MG63 (cell line): ENCODE results near the gene RNF26. TPM values are rescaled to one million over a fixed set of nuclear protein-coding genes. Genes with fewer than 3 reads are reported as not detected.
A peak's percentile ranks its signal among the peaks of the same experiment; 100 is the strongest.

Experiments used
- DNase-seq: peaks from one replicate; pipeline ENCODE4 v3.0.0-alpha.2; 2020
- H3K27me3 ChIP-seq: fragments of 250-450 bp; sonication (Bioruptor Pico); 2 replicates; pipeline ENCODE4 v1.5.1; 2020; ENCODE audit warnings: mild to moderate bottlenecking, moderate library complexity
- H3K36me3 ChIP-seq: fragments of 250-450 bp; sonication (Bioruptor Pico); 2 replicates; pipeline ENCODE4 v1.5.1; 2020; ENCODE audit warnings: mild to moderate bottlenecking, moderate library complexity
- H3K4me3 ChIP-seq: fragments of 250-450 bp; sonication (Bioruptor Pico); 2 replicates; pipeline ENCODE4 v1.5.1; 2020; ENCODE audit warnings: mild to moderate bottlenecking, moderate library complexity
- H3K9me3 ChIP-seq: fragments of 250-450 bp; sonication (Bioruptor Pico); 2 replicates; pipeline ENCODE4 v1.5.1; 2020; ENCODE audit warnings: mild to moderate bottlenecking, moderate library complexity
- total RNA-seq: library from RNA; depleted of rRNA; stranded (reverse); fragments of >200 nt; shearing (Covaris generic); gene quantifications from 2 replicates; pipeline ENCODE4 v1.2.3, GENCODE V29; 2014; ENCODE audit warnings: low replicate concordance

Gene RNF26
- total RNA-seq, 1 experiment from 2014 or later, result 23.3 TPM

DNA sequence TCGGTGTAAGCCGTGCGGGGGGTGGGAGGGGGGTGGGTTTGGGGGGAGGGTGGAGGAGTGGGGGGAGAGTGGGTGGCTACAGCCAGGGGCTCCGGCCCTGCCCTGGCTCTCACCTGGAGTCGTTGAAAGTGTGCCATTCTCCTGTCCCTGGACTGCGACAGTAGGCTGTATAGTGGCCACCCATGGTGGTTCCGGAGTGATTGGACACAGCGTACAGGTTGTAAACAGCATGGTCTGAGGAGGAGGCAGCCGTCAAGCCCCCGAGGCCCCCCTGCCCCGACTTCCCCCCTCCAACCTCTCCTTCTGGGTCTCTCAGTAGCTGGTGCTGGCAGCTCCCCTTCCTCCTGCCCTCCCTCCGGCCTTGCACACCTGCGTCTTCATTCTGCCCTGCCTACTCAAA, 22.7 kb downstream of the RNF26 start:
- no peaks in the 10 kb centered on the region for H3K9me3 ChIP-seq
- H3K27me3 ChIP-seq, result no peaks in the 10 kb centered on the region
- no peak overlapping the region for H3K4me3 ChIP-seq
- no peak for DNase-seq
- H3K36me3 ChIP-seq, result peaks cover 46% of the 10 kb centered on the region

DNA sequence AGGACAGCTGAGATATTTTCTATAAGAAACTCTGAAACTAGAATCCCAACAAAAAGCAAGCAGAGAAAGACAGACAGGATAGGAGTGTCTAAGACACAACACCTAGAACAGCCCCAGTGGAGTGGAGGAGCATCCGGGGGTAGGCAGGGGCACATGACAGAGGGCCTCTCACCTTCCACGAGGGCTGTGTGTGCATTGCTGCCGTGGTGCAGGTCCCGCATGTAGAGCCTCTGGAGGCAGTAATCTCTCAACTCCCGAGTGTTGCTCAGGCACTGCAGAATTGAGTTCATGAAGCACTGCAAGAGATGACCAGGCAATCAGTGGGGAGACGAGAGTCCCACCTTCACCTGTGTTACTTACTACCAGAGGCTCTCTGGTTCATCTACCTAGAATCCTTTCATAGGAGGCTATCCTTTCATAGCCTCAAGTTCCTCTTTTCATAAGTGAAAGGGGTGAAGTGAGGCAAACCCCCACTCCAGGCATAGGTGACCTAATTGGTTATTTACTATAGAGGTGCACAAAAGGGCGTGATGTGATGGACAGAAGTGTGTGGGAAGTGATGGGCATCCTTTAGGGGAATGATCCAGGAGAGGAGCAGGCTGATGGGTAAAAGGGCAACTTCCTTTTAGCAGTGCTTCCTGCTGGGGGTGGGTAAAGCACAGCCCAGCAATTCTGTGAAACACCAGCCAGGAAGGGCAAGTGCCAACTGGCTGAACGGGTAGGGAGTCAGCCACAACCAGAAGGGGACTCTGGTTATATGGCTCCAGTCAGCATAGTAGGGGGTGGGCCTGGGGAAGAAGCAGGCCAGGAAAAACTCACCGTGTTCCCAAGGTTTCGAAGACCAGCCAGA, 25.3 kb downstream of the RNF26 start:
- H3K36me3 ChIP-seq, result peaks cover 45% of the 10 kb centered on the region
- DNase-seq, result no peak
- no peaks in the 10 kb centered on the region for H3K27me3 ChIP-seq
- H3K9me3 ChIP-seq, result no peaks in the 10 kb centered on the region
- H3K4me3 ChIP-seq, result no peak overlapping the region

DNA sequence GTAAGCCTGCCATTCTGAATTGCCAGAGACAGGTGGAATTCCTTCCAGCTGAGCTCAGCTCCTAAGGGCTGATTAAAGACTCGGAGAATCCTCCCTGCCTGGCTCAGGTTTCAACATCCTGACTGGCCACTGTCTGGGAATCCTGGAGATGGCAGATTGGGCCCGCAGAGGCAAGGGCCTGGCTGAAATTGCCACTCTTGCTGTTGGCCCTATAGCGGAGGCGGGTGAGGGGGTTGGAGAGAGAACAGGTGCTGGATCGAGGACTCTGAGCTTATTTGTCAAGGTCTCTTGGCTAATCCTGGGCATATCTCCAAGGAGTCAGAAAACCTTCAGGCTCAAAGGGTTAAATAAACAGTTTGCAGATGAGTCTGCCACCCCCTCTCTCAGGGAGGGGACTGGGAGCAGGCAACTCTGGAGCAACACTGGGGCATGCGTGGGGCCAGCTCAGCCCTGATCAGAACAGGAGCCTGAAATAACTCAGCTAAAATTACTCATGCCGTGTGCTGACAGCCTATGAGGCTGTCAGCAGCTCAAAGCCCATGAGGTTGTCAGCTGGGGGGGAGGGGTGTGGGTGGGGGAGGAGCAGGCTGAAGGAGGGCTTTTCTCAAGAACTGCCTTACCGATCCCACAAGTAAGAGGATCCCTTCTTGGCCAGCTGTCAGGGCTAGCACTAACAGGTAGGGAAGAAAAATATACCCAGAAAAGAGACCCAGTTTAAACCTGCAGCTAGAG, 26.9 kb downstream of the RNF26 start:
- Histone ChIP-seq H3K27me3 (no peaks in the 10 kb centered on the region), H3K36me3 (peaks cover 38% of the 10 kb centered on the region), H3K9me3 (no peaks in the 10 kb centered on the region), H3K4me3 (peak overlapping the region; percentile 8; the same call in 1 of the 2 replicates)
- DNase-seq, result peak; percentile 93

DNA sequence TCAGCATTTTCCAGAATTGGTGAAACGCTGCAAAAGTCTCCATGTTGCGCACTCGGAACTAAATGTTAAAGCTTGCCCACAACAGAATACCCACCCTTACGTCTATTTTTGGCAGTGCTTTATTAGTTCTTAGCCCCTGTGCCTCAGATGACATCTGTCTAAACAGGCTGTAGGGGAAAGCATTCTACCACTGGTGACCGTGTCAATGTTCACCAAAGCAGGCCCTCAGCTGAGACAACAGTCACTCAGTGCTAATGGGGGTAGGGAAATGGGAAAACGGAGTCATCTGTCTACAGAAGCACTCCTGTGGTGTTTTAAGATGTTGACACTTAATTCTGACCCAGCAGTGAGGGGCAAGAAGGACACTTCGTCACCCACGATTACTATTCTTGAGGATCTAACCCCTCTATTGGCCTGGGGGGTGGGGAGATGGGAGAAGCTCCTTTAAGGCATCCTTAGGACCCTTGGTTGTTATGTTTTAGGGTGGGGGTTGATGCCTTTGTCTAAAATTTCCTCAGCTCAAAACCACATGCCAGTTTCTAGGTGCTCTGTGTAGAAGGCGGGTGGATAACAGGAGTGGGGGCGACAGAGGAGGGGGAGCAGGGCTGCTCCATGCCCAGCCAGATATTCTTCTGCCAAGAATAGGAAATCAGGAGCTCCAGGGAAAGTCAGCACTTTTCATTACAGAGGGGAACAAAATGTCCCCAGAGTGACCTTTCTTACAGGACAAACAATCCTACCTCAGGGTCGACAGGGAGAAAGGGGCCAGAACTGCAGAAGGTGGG, 27.8 kb downstream of the RNF26 start:
- no peaks in the 10 kb centered on the region for H3K27me3 ChIP-seq
- no peak for DNase-seq
- peaks cover 34% of the 10 kb centered on the region for H3K36me3 ChIP-seq
- H3K9me3 ChIP-seq, result no peaks in the 10 kb centered on the region
- peak overlapping the region; percentile 50 for H3K4me3 ChIP-seq

DNA sequence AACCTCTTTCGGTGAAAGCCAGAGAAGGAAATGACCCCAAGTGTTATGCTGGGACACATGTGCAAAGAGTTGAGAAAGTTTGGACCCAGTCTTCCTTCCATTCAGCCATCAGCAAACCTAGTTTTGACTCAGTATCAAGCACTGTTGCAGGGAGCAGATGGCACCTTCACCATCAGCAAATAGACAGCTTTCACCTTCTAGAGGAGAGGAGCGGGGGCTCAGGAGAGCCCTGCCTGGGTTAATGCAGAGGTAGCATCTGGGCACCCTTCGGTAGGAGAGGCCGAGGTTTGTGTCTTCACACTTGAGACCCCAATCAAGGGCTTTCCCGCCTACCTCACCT, 28.4 kb downstream of the RNF26 start:
- H3K4me3 ChIP-seq, result peak overlapping the region; percentile 50

DNA sequence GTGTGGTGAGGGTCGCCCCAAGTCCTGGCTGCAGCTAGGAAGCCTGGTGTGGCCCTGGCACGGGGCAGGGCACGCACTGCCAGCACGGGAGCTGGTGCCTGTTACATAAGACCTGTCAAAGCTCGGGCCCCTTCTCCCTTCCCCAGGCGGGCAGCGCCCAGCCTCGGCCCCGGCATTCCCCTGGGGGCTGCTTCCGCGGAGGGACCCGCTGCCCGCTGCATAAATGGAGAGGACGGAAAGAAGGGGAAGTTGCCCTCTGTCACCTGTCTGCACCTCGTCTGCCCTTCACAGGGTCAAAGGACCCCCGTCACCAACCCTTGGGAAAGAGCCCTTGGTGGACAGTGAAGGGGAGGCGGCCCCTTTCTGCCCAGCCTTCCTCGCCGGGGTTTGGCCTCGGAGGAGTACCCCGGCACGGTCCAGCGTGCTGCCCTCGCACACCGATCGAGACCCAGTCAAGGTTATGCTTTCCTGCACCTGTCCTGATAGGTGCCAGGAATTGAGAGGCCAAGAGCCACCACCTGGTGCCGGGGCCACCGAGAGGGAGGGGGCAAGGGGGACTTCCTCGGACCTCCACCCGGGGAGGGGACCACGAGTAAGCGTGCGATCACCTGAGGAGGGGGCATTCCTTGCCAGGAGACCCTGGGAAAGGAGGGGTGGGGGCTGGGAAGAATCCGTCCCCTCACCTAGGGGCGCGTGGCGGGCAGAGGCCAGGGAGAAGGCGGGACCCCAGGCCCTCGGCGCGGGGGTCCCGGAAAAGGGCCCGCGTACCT, 28.9 kb downstream of the RNF26 start:
- Histone ChIP-seq H3K4me3 (peak overlapping the region; percentile 50), H3K9me3 (no peaks in the 10 kb centered on the region), H3K27me3 (no peaks in the 10 kb centered on the region), H3K36me3 (peaks cover 24% of the 10 kb centered on the region)
- DNase-seq, result no peak

More for the DNA sequence above, 28.4 kb downstream of the RNF26 start:
- Histone ChIP-seq H3K36me3 (peaks cover 29% of the 10 kb centered on the region), H3K27me3 (no peaks in the 10 kb centered on the region), H3K9me3 (no peaks in the 10 kb centered on the region)
- DNase-seq, result no peak

DNA sequence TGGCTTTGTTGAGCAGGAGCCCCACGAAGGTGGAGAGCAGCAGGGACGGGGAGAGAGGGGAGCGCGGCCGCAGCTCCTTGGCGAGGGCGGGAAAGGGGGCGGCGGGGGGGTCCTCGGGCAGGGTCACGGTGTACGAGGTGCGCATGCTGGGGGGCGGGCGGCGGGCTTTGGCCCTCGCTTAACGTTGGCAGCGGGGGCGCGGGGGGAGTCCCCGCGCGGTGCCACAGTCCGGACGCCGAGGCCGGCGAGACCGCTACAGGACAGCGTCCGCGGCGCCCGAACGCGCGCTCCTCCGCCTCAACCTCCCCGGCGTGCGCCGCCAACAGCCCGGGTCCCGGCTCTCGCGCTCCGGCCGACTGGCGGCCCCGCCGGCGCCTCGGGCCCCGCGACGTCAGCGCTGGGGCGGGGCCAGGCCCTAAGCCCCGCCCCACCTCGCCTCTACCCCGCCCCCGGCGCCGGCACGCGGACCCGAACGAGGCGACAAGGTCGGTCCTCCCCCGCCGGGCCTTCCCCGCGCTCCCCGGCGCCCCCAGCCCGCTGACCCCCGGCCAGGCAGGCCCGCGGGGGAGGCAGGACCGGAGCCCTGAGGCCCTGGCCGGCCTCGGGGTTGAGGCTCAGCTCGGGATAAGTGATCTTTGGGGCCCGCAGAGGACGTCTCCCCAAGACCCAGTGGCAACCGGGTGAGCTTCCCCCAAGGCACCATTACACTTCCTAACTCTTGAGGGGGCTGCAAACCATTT, 29.7 kb downstream of the RNF26 start:
- Histone ChIP-seq H3K9me3 (no peaks in the 10 kb centered on the region), H3K4me3 (peak overlapping the region; percentile 50), H3K27me3 (no peaks in the 10 kb centered on the region), H3K36me3 (peaks cover 17% of the 10 kb centered on the region)
- peak; percentile 59 for DNase-seq

DNA sequence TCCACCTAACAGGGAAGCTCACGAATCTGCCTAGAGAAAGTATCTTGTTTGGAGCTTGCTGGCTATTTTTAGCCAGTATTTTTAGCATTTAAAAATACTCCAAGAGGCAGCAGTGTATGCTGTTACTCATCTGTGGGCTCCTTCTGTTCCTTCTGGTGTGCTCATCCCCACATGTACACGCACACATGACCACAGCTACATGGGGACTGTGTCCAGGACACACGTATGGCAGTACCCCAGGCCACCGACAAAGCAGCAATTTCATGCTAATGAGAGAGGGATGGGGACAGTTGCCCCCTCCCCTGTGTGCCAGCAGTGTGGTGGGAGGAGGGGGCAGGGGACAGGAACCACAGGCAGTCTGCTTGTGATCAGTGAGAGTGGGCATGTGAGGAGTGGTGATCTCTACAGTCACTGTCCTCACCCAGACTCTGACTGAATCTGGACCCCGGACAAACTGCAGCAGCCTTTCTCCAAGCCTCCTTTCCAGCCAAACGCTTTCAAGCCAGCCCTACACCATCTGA, 30.8 kb downstream of the RNF26 start:
- Histone ChIP-seq H3K4me3 (no peak overlapping the region; the same call in 1 of the 2 replicates), H3K27me3 (no peaks in the 10 kb centered on the region), H3K9me3 (no peaks in the 10 kb centered on the region), H3K36me3 (peaks cover 15% of the 10 kb centered on the region)
- no peak for DNase-seq

DNA sequence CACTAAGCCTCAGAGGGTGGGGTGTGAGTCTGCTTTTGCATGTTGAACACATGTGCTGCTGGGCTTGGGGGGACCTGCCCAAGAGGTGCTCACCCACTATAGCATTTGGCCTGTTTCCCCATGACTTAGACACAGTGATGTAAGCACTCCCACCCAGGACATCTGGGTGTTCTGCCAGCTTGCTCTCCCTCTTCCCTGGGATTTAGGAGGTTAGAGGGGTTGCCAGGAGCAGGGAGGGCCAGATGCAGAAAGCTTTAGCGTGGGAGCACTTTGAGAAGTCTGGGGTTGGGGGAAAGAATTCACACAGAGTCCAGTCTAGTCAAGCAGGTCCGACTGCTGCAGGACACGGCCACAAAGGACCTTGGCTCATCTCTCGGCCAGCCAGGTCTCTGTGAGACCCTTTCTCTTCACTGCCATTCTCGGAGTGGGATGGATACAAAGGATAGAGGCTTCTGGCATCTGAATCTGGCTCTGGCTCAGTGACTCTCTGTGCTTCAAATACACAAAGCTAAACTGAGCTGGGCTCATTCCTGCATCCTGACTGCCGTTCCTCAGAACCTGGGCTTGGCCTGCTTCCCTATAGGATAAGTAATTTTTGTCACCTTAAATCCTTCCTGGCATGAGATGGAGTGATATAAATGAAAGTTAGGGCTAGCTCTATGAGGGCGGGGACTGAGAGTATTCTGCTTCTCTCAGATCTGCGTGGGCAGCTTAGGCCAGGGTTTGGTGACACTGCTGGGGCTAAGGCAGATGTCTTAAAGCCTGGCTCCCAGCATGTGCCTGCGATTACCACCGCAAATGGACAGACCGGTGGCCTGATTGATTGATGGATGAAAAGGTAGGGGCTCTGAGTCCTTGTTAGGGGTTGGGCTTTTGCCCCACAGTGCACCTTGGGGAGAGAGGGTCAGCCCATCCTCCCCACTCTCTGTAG, 32.6 kb downstream of the RNF26 start:
- Histone ChIP-seq H3K36me3 (peaks cover 13% of the 10 kb centered on the region), H3K9me3 (no peaks in the 10 kb centered on the region), H3K27me3 (no peaks in the 10 kb centered on the region), H3K4me3 (no peak overlapping the region)
- peak; percentile 40 for DNase-seq

DNA sequence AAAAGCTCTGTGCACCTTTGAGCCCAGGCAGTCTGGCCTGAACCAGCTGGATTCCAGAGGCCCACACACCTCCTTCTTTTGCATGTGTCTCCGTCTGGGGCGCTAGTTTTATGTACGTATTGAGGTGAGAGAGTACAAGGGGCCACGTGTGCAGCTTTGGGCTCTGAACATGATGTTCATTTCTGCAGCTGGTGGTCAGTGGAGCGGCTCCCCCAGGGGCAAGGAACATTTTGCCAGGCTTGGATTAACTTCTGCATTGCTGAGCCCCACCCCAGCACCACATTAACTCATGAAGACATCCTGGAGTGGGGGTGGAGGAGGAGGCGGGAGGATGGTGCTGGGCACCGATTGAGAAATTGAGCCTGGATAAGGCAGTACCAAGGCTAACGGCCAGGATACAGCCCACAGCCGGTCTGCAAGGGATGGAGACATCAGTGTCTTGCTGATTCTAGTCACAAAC, 33.4 kb downstream of the RNF26 start:
- Histone ChIP-seq H3K27me3 (no peaks in the 10 kb centered on the region), H3K4me3 (no peak overlapping the region), H3K36me3 (peaks cover 18% of the 10 kb centered on the region), H3K9me3 (no peaks in the 10 kb centered on the region)
- DNase-seq, result peak; percentile 88

DNA sequence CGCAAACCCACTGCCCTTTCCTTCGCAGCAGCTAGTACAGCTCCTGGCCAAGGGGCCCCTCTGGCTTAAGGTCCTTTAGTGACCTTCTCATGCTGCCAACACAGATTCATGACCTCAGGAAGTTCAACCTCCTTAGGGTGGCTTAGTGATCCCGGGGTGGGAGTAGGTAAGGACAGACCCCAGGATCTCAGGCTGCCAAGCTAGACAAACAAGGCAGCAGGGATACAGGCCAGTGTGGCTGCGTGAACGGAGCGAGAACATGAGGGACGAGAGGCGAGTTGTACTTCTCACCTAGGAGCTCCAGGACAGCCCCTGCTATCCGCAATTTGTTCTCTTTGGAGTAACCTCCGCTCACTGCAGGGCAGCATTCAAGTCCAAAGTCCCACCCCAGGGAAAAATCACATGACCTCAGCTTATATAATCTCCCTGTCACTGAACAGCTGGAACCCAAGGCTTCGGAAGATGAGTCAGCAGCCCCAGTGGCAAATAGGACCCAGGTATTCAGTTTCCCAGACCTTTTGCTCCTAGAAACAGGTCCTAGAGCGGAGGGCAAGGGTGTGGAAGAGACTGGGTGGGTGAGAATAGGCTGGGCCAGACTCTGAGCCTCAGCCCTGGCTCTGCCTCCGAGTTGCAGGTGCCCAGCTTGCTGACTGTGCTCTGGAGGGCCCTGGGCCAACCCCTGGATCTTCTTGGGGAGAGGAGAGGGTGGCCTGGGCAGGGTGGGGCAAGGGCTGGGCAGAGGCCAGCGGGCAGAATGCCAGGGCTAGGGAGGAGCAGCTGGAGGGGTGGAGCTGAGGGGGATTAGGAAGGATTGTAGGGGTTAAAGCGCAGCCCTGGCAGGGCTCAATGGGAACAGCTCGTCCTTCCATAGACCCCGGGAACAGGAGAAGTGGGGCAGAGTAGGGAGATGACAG, 34.1 kb downstream of the RNF26 start:
- no peaks in the 10 kb centered on the region for H3K9me3 ChIP-seq
- H3K27me3 ChIP-seq, result no peaks in the 10 kb centered on the region
- H3K4me3 ChIP-seq, result no peak overlapping the region
- H3K36me3 ChIP-seq, result peaks cover 21% of the 10 kb centered on the region
- DNase-seq, result peak; percentile 97

DNA sequence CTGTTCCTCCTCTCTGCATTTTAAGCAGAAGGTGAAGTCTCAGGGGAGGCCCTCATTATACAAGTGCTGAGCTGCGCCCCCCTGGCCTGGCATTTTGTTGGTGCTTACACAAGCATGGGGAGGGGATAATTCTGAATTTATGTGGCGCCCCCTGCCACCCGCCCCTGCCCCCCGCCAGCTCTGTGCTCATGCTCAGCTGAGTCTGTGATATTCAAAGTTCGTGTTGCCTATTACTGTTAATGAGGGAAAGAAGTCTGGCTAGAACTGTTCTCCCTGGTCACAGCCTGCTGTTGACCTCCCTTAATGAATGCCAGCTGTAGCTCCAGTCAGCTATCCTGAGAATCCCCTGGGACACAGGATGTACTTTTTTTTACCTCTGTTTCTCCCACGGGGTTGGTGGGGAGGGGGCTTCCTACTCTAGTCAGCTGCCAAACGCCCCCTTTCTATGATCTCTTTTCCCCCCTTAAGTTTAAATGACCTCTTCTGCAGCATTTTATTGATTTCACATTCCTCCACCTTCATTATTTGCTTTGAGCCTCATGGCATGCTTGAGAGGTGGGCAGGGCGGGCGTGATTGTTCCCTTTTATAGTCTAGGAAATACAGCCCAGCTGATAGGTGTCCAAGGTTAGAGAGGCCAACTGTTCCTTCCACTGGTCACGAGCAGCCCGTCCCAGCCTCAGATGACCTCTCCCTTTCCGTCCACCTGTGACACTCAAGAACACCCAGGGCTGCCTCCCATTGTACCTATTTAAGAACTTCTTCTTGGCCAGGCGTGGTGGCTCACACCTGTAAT, 35.0 kb downstream of the RNF26 start:
- Histone ChIP-seq H3K36me3 (peaks cover 21% of the 10 kb centered on the region), H3K27me3 (no peaks in the 10 kb centered on the region), H3K9me3 (no peaks in the 10 kb centered on the region), H3K4me3 (no peak overlapping the region)
- DNase-seq, result no peak

DNA sequence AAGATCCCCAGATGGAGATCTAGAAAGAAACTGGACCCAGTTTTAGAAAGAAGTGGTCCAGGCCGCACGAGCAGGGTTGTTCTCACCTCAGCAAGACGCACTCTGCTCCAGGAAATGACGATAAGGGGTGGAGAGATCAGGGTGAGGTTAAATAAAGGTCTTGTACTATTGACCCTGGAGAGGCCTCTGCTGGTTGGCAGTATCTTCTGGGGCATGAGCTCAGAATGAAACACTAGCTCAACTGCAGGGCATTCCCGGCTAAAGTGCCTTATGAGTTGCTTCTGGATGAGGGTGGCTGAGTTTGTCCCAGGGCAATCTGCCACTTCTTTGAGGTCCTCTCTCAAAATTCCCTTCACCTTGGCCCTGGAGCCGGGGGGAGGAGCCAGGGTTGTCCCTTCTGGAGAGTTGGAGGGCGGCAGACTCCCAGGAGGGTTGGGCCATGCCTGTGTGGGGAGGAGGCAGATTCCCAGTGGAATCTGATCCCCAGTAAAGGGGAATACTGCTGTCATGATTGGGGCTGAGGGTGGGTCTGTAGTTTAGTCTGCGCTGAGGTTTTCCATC, 36.2 kb downstream of the RNF26 start:
- no peak overlapping the region for H3K4me3 ChIP-seq
- H3K9me3 ChIP-seq, result no peaks in the 10 kb centered on the region
- no peaks in the 10 kb centered on the region for H3K27me3 ChIP-seq
- DNase-seq, result peak; percentile 92
- peaks cover 19% of the 10 kb centered on the region for H3K36me3 ChIP-seq
